GM21447 (cell line): ENCODE data around the gene LVRN.

Experiments used
- ATAC-seq: cut with Tn5 transposase; IDR thresholded peaks from one replicate; pipeline ENCODE4 v1.9.1; 2021; ENCODE audit not compliant: unreplicated experiment

The LVRN gene

GRCh38 chr5:115961381-115962238, 665 bp upstream of the LVRN start:
- ATAC-seq = no peak

GRCh38 chr5:115962565-115963402, 509 bp downstream of the LVRN start:
- no peak for ATAC-seq

GRCh38 chr5:115963566-115963965, 1.3 kb downstream of the LVRN start:
- no peak for ATAC-seq

- no peak for ATAC-seq
Observed at GRCh38 chr5:115968770-115969169, 6.5 kb downstream of the LVRN start.

GRCh38 chr5:115977096-115977495, 14.8 kb downstream of the LVRN start:
- ATAC-seq = peak; percentile 95

- ATAC-seq = no peak
Observed at GRCh38 chr5:115977988-115978387, 15.7 kb downstream of the LVRN start.

GRCh38 chr5:115978779-115979178, 16.5 kb downstream of the LVRN start:
- ATAC-seq = no peak

- ATAC-seq = no peak
Observed at GRCh38 chr5:115979201-115980041, 17.1 kb downstream of the LVRN start.

GRCh38 chr5:115983519-115983918, 21.2 kb downstream of the LVRN start:
- ATAC-seq = no peak

GRCh38 chr5:115985802-115986757, 23.8 kb downstream of the LVRN start:
- ATAC-seq = no peak

GRCh38 chr5:115988002-115988401, 25.7 kb downstream of the LVRN start:
- no peak for ATAC-seq

- ATAC-seq = no peak
Observed at GRCh38 chr5:115992848-115993350, 30.6 kb downstream of the LVRN start.

GRCh38 chr5:115995351-115995750, 33.1 kb downstream of the LVRN start:
- ATAC-seq = no peak

- ATAC-seq = no peak
Observed at GRCh38 chr5:116002116-116002906, 40.0 kb downstream of the LVRN start.

- ATAC-seq = no peak
Observed at GRCh38 chr5:116004248-116004647, 42.0 kb downstream of the LVRN start.

- no peak for ATAC-seq
Observed at GRCh38 chr5:116009806-116010205, 47.5 kb downstream of the LVRN start.

GRCh38 chr5:116011046-116011445, 48.8 kb downstream of the LVRN start:
- ATAC-seq = no peak

- no peak for ATAC-seq
Observed at GRCh38 chr5:116013207-116013785, 51.0 kb downstream of the LVRN start.

- ATAC-seq = no peak
Observed at GRCh38 chr5:116013936-116014335, 51.7 kb downstream of the LVRN start.
